Measurements from ENCODE around the gene ARHGAP25.

- TF ChIP-seq POLR2AphosphoS5 (IDR thresholded peaks at IDR 0.05; ENCODE audit: low read depth, low read length): no peak
- no peak for TF ChIP-seq POLR2A (IDR thresholded peaks at IDR 0.05; ENCODE audit: low read depth, low read length)
Observed at GRCh38 chr2:68741238-68741637, 6.6 kb downstream of the ARHGAP25 start.

Data from GM12892 (cell line).